ENCODE results near the gene ACBD6. TPM values are rescaled to one million over a fixed set of nuclear protein-coding genes. Genes with fewer than 3 reads are reported as not detected.

Gene ACBD6
- total RNA-seq, 1 experiment from 2014 or later: 48.5 TPM

DNA sequence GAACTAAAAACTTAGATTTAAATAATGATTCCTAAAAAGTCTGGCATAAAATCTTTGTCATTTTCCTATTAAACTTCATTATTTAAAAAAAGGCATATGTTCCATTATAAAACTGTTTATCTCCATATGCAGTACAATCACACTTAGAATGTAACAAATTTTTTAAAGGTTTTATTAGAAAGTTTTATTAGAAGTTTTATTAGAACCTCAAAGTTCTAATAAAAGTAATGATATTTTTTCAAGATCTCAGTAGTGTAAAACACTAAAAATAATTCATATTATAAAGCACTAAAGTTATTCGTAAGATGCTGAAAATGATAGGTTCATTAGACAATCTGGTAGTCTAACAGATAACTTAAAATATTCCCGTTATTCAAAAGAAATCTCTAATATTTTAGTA is 43.6 kb downstream of the ACBD6 start:
- ChIA-PET POLR2A (no interaction called here), CTCF (interaction anchor here (0.6 kb wide), 1 partner anchor 20 kb away, joined by 5 read pairs; no protein-coding TSS in a partner anchor)
- Histone ChIP-seq H3K4me1 (ENCODE audit: control insufficient read depth, insufficient read depth, low read length) (no peaks in the 10 kb centered on the region), H3K4me3 (ENCODE audit: low read depth in 2 of 2, low read length in 2 of 2) (no peak overlapping the region), H3K36me3 (ENCODE audit: control insufficient read depth, insufficient read depth, low read length) (no peaks in the 10 kb centered on the region), H3K27me3 (ENCODE audit: control insufficient read depth, insufficient read depth, low read length) (no peaks in the 10 kb centered on the region), H3K9me3 (ENCODE audit: control insufficient read depth, insufficient read depth, low read depth, low read length) (0 out of 2 replicates have a peak, but pooled peaks cover 5% of the 10 kb centered on the region), H3K27ac (ENCODE audit: low read length) (no peak overlapping the region)
- intact Hi-C loops (cut with micrococcal nuclease; ENCODE audit: unreplicated experiment) (no loop called here), in situ Hi-C loops (cut with HindIII; ENCODE audit: low pct_unique_long_range_greater_than_20kb, low sequenced_read_pairs) (no loop called here)
- no peak for TF ChIP-seq POLR2AphosphoS5 (IDR thresholded peaks at IDR 0.05; ENCODE audit: low read depth, low read length)
- no peak for TF ChIP-seq SIN3A (IDR thresholded peaks at IDR 0.05; ENCODE audit: borderline replicate concordance, insufficient read depth, low read depth, low read length)
- TF ChIP-seq CTCF (IDR thresholded peaks at IDR 0.05): no peak
- no peak for TF ChIP-seq TCF7L2 (IDR thresholded peaks at IDR 0.05; ENCODE audit: low read depth, low read length)
- TF ChIP-seq REST (IDR thresholded peaks at IDR 0.05; ENCODE audit: insufficient read depth in 1 of 2, low read depth in 2 of 2, low read length in 1 of 2): no peak
- no TSS peak for BruUV-seq (replicated peaks)
- DNase-seq (ENCODE audit: low read depth, low spot score) (no peak), ATAC-seq (no peak)

- TF ChIP-seq TCF7L2 (IDR thresholded peaks at IDR 0.05; ENCODE audit: low read depth, low read length) (no peak), CTCF (IDR thresholded peaks at IDR 0.05) (no peak), REST (IDR thresholded peaks at IDR 0.05; ENCODE audit: insufficient read depth in 1 of 2, low read depth in 2 of 2, low read length in 1 of 2) (no peak)
- no peaks in the 10 kb centered on the region for H3K27me3 ChIP-seq (ENCODE audit: control insufficient read depth, insufficient read depth, low read length)
- ATAC-seq (no peak), DNase-seq (ENCODE audit: low read depth, low spot score) (no peak)
- POLR2A ChIA-PET: no interaction called here
- H3K4me1 ChIP-seq (ENCODE audit: control insufficient read depth, insufficient read depth, low read length): no peaks in the 10 kb centered on the region
- H3K9me3 ChIP-seq (ENCODE audit: control insufficient read depth, insufficient read depth, low read depth, low read length): no peaks in the 10 kb centered on the region
- in situ Hi-C loops (cut with HindIII; ENCODE audit: low pct_unique_long_range_greater_than_20kb, low sequenced_read_pairs): no loop called here
- CTCF ChIA-PET: interaction anchor here (0.6 kb wide), 1 partner anchor 215 kb away, joined by 4 read pairs; no protein-coding TSS in a partner anchor
- intact Hi-C loops (cut with micrococcal nuclease; ENCODE audit: unreplicated experiment): no loop called here
- H3K27ac ChIP-seq (ENCODE audit: low read length): no peak overlapping the region
- no TSS peak for BruUV-seq (replicated peaks)
- no peaks in the 10 kb centered on the region for H3K36me3 ChIP-seq (ENCODE audit: control insufficient read depth, insufficient read depth, low read length)
- H3K4me3 ChIP-seq (ENCODE audit: low read depth in 2 of 2, low read length in 2 of 2): no peak overlapping the region
Measured at GRCh38 chr1:180456191-180456590, 46.2 kb downstream of the ACBD6 start.

Measured in Panc1 (cell line).